Measurements from ENCODE around the gene RDH5. TPM values are rescaled to one million over a fixed set of nuclear protein-coding genes. Genes with fewer than 3 reads are reported as not detected.

Gene RDH5
- total and polyA plus RNA-seq, 2 of the 13 experiments (the other 11 are each of a cell fraction or from before 2014, with no cell fraction given), result 2.6 to 5.7 TPM

- in situ Hi-C loops (cut with HindIII; ENCODE audit: extremely low pct_ligation_motif_present, low pct_unique_long_range_greater_than_20kb), result no loop called here
- H3K4me3 ChIP-seq (replicated peaks in 1 of 3; ENCODE audit: insufficient read depth in 1 of 3, low read depth in 2 of 3, low read length in 3 of 3), result no peak overlapping the region
- peaks cover 4% of the 10 kb centered on the region in 2 experiments; a peak in 2 of 5 replicates for H3K27me3 ChIP-seq (ENCODE audit: control insufficient read depth in 1 of 2, insufficient read depth in 2 of 2, low read length in 2 of 2)
- ATAC-seq (no peak), DNase-seq (ENCODE audit: low spot score) (no peak), FAIRE-seq (no peak)
- CTCF ChIA-PET (ENCODE audit: low intra/inter-chr PET ratio, low total read pairs), result no interaction called here
- H3K4me1 ChIP-seq (ENCODE audit: insufficient read depth, low read length), result peaks cover 41% of the 10 kb centered on the region
- H3K9me3 ChIP-seq (ENCODE audit: low read length), result no peaks in the 10 kb centered on the region
- no peak overlapping the region for H3K9ac ChIP-seq (ENCODE audit: insufficient read depth, low read depth, low read length)
- intact Hi-C loops (cut with micrococcal nuclease; ENCODE audit: unreplicated experiment), result no loop called here
- H2AFZ ChIP-seq (ENCODE audit: low read length), result no peak overlapping the region
- POLR2A ChIA-PET, result no interaction called here
- H3K36me3 ChIP-seq (replicated peaks in 1 of 2; ENCODE audit: control insufficient read depth in 1 of 2, insufficient read depth in 2 of 2, low read length in 2 of 2), result no peaks in the 10 kb centered on the region
- no peak overlapping the region for H3K27ac ChIP-seq (ENCODE audit: extremely low read length, insufficient read depth, low read length)
- TF ChIP-seq HNRNPLL (IDR thresholded peaks at IDR 0.05; ENCODE audit: low read depth, low read length, poor library complexity, severe bottlenecking) (no peak), SMAD1 (CRISPR knock-in tag; IDR thresholded peaks at IDR 0.05; ENCODE audit: borderline replicate concordance, low read depth) (no peak), POLR2G (IDR thresholded peaks at IDR 0.05; ENCODE audit: low read depth, low read length) (no peak), ZBTB37 (CRISPR knock-in tag; IDR thresholded peaks at IDR 0.05) (no peak), SRSF1 (optimal IDR thresholded peaks at IDR 0.05; ENCODE audit: low read depth, low read length) (no peak), ELK4 (CRISPR knock-in tag; IDR thresholded peaks at IDR 0.05; ENCODE audit: borderline replicate concordance) (no peak), PPARG (CRISPR knock-in tag; conservative IDR thresholded peaks at IDR 0.05) (no peak), PCBP1 (IDR thresholded peaks at IDR 0.05; ENCODE audit: borderline replicate concordance, low read depth, low read length) (no peak), HIVEP1 (CRISPR knock-in tag; IDR thresholded peaks at IDR 0.05) (no peak), ZNF333 (CRISPR knock-in tag; IDR thresholded peaks at IDR 0.05; ENCODE audit: borderline replicate concordance) (no peak), KDM6A (CRISPR knock-in tag; IDR thresholded peaks at IDR 0.05; ENCODE audit: low read depth) (no peak), SIN3B (IDR thresholded peaks at IDR 0.05; ENCODE audit: low read length) (no peak), EHMT2 (IDR thresholded peaks at IDR 0.05; ENCODE audit: borderline replicate concordance, low read depth, low read length) (no peak), SMYD3 (CRISPR knock-in tag; IDR thresholded peaks at IDR 0.05) (no peak), SAFB2 (CRISPR knock-in tag; IDR thresholded peaks at IDR 0.05; ENCODE audit: borderline replicate concordance, low read depth) (no peak), WIZ (CRISPR knock-in tag; IDR thresholded peaks at IDR 0.05) (no peak), MZF1 (CRISPR knock-in tag; IDR thresholded peaks at IDR 0.05; ENCODE audit: borderline replicate concordance) (no peak), ZNF883 (CRISPR knock-in tag; IDR thresholded peaks at IDR 0.05; ENCODE audit: not compliant biosample characterization) (no peak), RBAK (CRISPR knock-in tag; IDR thresholded peaks at IDR 0.05) (no peak)
- no peaks in the 10 kb centered on the region for H3K79me2 ChIP-seq (ENCODE audit: insufficient read depth, low read length)
- no TSS peak for BruUV-seq (replicated peaks)
- WGBS (ENCODE audit: low lambda C conversion rate), result 61% methylated on average over 7 of the region's 7 CpGs
- H4K20me1 ChIP-seq (ENCODE audit: insufficient read depth, low read length), result no peaks in the 10 kb centered on the region
- H3K4me2 ChIP-seq (ENCODE audit: low read depth, low read length), result no peak overlapping the region; the same call in 1 of the 2 replicates
Observed at GRCh38 chr12:55695349-55695748, 24.8 kb upstream of the RDH5 start.
